Effector memory CD4-positive, alpha-beta T cell (primary cell): ENCODE results near the gene AFDN.

Source experiments
- DNase-seq, 3 donors: peaks; one replicate each; pipeline ENCODE4 v3.0.0-alpha.2; 2020
- H3K27ac ChIP-seq: 2 replicates; pipeline ENCODE4 v1.7.0; 2013; ENCODE audit warnings: mild to moderate bottlenecking, low read length, moderate library complexity; ENCODE audit not compliant: insufficient read depth, poor library complexity, severe bottlenecking
- H3K27me3 ChIP-seq: replicated peaks from 2 replicates; pipeline ENCODE4 v1.7.0; 2013; ENCODE audit warnings: mild to moderate bottlenecking, low read length; ENCODE audit not compliant: insufficient read depth, control insufficient read depth, poor library complexity, severe bottlenecking
- H3K36me3 ChIP-seq: 2 replicates; pipeline ENCODE4 v1.7.0; 2013; ENCODE audit warnings: mild to moderate bottlenecking, low read length, moderate library complexity; ENCODE audit not compliant: control insufficient read depth, insufficient read depth
- H3K4me1 ChIP-seq: 2 replicates; pipeline ENCODE4 v1.7.0; 2013; ENCODE audit warnings: low read length, mild to moderate bottlenecking; ENCODE audit not compliant: control insufficient read depth, insufficient read depth, poor library complexity, severe bottlenecking
- H3K4me3 ChIP-seq: 2 replicates; pipeline ENCODE4 v1.7.0; 2013; ENCODE audit warnings: low read length, low read depth, mild to moderate bottlenecking; ENCODE audit not compliant: insufficient read depth, poor library complexity, severe bottlenecking
- H3K9me3 ChIP-seq: 2 replicates; pipeline ENCODE4 v1.7.0; 2013; ENCODE audit warnings: mild to moderate bottlenecking, low read length, moderate library complexity; ENCODE audit not compliant: control insufficient read depth

The AFDN gene

GRCh38 chr6:167946604-167947003 lies 119.9 kb downstream of the AFDN start:
- no peaks in the 10 kb centered on the region for H3K9me3 ChIP-seq
- H3K36me3 ChIP-seq, result peaks cover 8% of the 10 kb centered on the region
- no peaks in the 10 kb centered on the region for H3K4me1 ChIP-seq
- H3K27ac ChIP-seq, result no peak overlapping the region
- H3K27me3 ChIP-seq, result no peaks in the 10 kb centered on the region
- no peak for DNase-seq
- no peak overlapping the region for H3K4me3 ChIP-seq

GRCh38 chr6:167947716-167948115 lies 121.0 kb downstream of the AFDN start:
- DNase-seq, result no peak
- H3K4me3 ChIP-seq, result no peak overlapping the region
- no peaks in the 10 kb centered on the region for H3K27me3 ChIP-seq
- H3K27ac ChIP-seq, result no peak overlapping the region
- no peaks in the 10 kb centered on the region for H3K9me3 ChIP-seq
- H3K36me3 ChIP-seq, result peaks cover 8% of the 10 kb centered on the region
- H3K4me1 ChIP-seq, result no peaks in the 10 kb centered on the region

- Histone ChIP-seq H3K4me1 (no peaks in the 10 kb centered on the region), H3K27me3 (no peaks in the 10 kb centered on the region), H3K9me3 (no peaks in the 10 kb centered on the region), H3K27ac (no peak overlapping the region), H3K36me3 (peaks cover 8% of the 10 kb centered on the region), H3K4me3 (no peak overlapping the region)
- no peak for DNase-seq
Measured at GRCh38 chr6:167948716-167949115, 122.0 kb downstream of the AFDN start.

GRCh38 chr6:167949121-167949684 lies 122.5 kb downstream of the AFDN start:
- no peak for DNase-seq
- Histone ChIP-seq H3K27me3 (no peaks in the 10 kb centered on the region), H3K36me3 (peaks cover 8% of the 10 kb centered on the region), H3K4me1 (no peaks in the 10 kb centered on the region), H3K4me3 (no peak overlapping the region), H3K27ac (no peak overlapping the region), H3K9me3 (no peaks in the 10 kb centered on the region)

- no peak for DNase-seq
- no peaks in the 10 kb centered on the region for H3K27me3 ChIP-seq
- H3K4me1 ChIP-seq, result no peaks in the 10 kb centered on the region
- no peak overlapping the region for H3K27ac ChIP-seq
- H3K4me3 ChIP-seq, result no peak overlapping the region
- no peaks in the 10 kb centered on the region for H3K9me3 ChIP-seq
- H3K36me3 ChIP-seq, result peaks cover 3% of the 10 kb centered on the region
Measured at GRCh38 chr6:167951781-167952511, 125.2 kb downstream of the AFDN start.

- H3K27me3 ChIP-seq, result no peaks in the 10 kb centered on the region
- H3K27ac ChIP-seq, result no peak overlapping the region
- no peak for DNase-seq
- H3K9me3 ChIP-seq, result no peaks in the 10 kb centered on the region
- peaks cover 3% of the 10 kb centered on the region for H3K36me3 ChIP-seq
- no peaks in the 10 kb centered on the region for H3K4me1 ChIP-seq
- H3K4me3 ChIP-seq, result no peak overlapping the region
Measured at GRCh38 chr6:167952512-167952859, 125.8 kb downstream of the AFDN start.

- Histone ChIP-seq H3K36me3 (no peaks in the 10 kb centered on the region), H3K27me3 (no peaks in the 10 kb centered on the region), H3K4me3 (no peak overlapping the region), H3K4me1 (no peaks in the 10 kb centered on the region), H3K27ac (no peak overlapping the region), H3K9me3 (no peaks in the 10 kb centered on the region)
- no peak for DNase-seq
Measured at GRCh38 chr6:167953551-167953950, 126.8 kb downstream of the AFDN start.

- no peak overlapping the region for H3K27ac ChIP-seq
- DNase-seq, result no peak
- no peaks in the 10 kb centered on the region for H3K27me3 ChIP-seq
- no peak overlapping the region for H3K4me3 ChIP-seq
- H3K4me1 ChIP-seq, result no peaks in the 10 kb centered on the region
- no peaks in the 10 kb centered on the region for H3K9me3 ChIP-seq
- H3K36me3 ChIP-seq, result no peaks in the 10 kb centered on the region
Measured at GRCh38 chr6:167954151-167954550, 127.4 kb downstream of the AFDN start.

GRCh38 chr6:167956491-167956890 lies 129.8 kb downstream of the AFDN start:
- Histone ChIP-seq H3K4me1 (no peaks in the 10 kb centered on the region), H3K27me3 (no peaks in the 10 kb centered on the region), H3K4me3 (no peak overlapping the region), H3K9me3 (no peaks in the 10 kb centered on the region), H3K36me3 (no peaks in the 10 kb centered on the region), H3K27ac (no peak overlapping the region)
- no peak for DNase-seq

GRCh38 chr6:167956983-167957492 lies 130.3 kb downstream of the AFDN start:
- DNase-seq, result no peak
- Histone ChIP-seq H3K36me3 (no peaks in the 10 kb centered on the region), H3K27ac (no peak overlapping the region), H3K9me3 (no peaks in the 10 kb centered on the region), H3K27me3 (no peaks in the 10 kb centered on the region), H3K4me3 (no peak overlapping the region), H3K4me1 (no peaks in the 10 kb centered on the region)
